NCI-H2029 treated with DMSO at 0.1 percent for 48 hours (cell line): Measurements from ENCODE around the gene CCDC192.

ENCODE experiments used
- DNase-seq: peaks from one replicate; lab custom pipeline; 2025; lab: John Stamatoyannopoulos, UW

Gene CCDC192

DNA sequence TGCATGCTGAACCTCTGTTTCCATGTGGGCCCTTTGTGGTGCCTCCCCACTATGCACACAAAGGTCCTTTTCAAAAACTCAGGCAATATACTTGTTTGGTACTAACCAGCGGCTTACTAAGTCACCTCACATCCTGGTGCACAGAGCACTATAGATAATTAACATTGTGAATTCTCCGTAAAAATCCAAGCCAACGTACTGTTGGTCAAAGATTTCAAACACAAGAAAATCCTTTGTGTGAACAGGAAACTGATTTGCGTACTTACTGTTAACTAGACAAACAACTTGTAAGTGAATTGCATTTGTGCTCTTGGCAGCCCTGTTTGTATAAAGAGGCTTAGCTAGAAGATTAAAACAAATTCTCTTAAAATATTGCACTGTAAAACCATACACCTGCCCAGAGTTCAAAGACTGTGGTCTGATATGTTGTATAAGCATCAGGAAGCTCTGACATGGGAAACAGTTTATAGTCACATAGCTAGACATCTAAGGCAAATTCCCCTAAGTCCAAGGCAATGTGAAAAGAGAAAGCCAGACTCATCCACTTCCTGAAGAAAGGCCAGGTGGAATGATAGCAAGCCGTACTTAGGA is 255.3 kb downstream of the CCDC192 start:
- peak; percentile 59 for DNase-seq

DNA sequence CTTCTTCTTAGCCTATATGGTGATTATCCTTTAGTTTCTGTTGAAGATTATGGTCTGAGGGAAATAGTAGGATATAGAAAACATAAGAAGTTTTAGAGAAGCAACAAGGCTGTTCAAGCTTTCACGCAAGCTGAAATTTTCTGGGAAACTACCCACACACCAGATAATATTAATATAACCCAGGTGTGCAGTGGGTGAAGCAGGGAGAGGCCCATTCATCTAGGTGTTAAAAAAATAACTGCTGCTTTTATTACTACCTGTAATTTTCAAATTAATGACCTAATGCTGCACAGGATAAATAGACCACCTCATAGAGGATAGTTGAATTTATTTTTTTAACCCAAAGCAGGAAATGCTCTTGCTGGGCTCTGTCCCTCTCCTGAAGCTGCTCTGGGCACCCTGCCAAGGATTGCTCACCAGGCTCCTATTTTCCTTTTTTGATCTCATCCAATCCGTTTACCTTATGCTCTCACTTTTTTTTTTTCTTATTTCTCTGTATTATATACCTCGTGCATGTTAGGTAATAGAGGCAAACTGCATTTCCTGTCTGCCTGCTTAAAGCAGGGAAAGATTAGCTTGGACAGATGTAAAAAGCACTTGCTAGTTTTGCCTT is 256.1 kb downstream of the CCDC192 start:
- DNase-seq, result peak; percentile 77

DNA sequence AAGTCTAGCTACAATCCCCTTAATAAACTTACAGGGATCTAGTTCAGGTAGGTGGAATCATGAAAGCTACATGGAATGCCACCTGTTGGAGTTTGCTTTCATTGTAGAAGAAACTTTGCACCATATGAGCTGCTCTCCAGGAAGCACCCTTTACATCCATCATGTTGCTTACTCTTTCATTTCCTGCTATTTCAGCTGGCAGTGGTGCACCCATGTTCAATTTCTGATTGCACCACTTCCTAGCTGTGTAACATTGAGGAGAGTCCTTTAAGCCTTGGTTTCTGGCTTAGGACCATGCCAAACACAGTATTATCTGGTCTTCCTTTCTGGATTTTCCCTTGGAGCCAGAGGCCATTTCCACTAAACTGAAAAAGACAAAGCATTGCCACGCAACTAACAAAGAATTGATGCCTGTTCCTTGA is 257.1 kb downstream of the CCDC192 start:
- no peak for DNase-seq

DNA sequence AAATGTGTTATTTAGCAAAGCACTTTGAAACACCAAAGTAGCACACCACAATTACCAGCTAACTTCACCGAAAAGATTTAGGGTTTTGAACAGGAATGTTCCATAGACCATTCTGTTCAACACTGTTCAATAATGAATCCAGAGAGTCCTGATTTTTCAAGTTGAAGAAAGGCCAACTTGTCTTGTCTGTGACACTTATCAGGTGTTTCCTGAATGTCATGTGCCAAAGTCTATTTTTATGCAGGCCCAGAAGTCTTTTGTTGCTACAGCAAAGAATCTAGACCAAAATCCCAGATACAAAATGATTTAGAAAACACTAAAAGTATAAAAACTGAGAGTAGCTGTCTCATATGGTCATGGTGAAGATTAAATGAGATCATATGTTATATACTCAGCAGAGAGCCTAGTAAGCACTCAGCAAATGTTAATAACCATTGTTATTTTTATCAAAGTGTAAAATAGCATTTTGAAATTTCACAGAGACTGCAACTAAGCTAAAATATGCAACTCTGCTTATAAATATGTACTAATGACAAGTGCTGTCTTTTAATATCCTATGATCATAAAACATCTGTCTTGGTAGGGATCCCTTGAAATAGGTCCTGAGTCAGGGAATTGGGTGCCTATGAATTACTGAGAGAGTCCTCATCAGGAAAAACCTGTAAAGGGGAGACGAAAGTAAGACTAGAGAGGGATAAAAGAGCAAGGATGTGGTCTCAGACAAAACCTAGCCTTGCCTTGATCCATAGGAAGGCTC is 258.0 kb downstream of the CCDC192 start:
- no peak for DNase-seq

DNA sequence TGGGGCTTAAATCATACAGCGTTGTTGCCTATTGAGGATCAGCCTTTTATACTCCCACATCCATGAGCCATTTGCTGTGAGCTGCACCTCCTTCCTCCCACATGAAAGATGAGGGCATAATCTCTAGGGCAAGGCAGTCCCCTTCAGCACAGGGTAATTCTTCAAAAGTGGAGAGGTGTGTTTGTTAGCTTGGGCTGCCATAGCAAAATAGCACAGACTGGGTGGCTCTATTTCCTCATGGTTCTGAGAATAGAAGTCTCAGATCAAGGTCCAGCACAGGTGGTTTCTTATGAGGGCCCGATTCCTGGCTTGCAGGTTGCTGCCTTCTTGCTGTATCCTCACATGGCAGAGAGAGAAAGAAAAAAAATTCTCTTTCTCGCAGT is 258.6 kb downstream of the CCDC192 start:
- DNase-seq, result no peak

DNA sequence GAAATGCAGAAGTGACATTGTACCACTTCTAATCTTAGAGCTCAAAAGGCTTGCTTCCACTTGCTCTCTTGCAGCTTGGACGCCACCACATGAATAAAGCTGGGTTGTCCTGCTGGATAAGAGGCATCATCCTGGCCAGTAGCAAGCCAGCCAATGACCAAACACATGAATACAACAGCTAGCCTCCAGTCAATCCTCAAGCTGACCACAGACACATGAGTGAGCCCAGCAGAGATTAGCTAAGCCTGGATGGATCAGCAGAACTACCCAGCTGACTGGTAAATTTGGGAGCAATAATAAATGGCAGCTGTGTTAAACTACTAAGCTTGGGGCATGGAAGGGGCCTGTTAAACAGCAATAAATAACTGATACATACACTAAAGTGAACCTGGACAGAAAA is 259.3 kb downstream of the CCDC192 start:
- DNase-seq, result no peak

DNA sequence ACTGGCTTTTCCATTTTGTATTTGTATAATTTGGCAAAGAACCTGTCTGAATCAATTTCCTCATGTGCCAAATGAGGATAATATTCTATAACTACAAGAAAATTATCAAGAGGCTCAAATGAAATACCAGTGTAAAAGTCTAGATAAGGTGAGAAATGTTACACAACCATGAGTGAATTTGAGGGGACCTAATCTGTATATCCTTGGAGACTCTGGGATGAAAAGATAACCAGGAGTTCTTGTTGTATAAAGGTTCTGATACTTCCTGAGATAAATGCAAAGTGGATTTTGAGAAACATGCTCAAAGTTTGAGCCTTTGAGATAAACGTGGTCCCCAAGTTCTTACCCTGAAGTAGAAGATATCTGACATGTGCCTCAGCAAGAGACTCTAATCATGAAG is 260.0 kb downstream of the CCDC192 start:
- no peak for DNase-seq

DNA sequence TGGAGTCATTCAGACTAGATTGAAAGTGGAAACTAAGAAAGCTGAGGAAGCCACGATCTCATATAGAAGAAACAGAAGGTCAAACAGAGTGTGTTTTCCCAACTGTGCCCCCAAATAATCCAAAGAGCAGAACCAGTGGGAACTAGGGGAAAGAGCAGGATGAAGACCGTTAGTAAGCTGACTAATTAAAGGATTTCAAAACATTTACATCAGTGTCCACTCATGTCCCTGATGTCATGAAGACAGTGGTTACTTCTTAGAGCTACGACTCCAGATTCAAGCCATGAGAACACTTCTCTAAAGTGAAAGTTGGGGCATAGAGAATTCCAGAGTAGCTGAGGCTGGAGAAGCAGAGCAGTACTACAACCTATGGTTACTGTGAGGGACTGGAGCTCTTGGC is 260.7 kb downstream of the CCDC192 start:
- no peak for DNase-seq

DNA sequence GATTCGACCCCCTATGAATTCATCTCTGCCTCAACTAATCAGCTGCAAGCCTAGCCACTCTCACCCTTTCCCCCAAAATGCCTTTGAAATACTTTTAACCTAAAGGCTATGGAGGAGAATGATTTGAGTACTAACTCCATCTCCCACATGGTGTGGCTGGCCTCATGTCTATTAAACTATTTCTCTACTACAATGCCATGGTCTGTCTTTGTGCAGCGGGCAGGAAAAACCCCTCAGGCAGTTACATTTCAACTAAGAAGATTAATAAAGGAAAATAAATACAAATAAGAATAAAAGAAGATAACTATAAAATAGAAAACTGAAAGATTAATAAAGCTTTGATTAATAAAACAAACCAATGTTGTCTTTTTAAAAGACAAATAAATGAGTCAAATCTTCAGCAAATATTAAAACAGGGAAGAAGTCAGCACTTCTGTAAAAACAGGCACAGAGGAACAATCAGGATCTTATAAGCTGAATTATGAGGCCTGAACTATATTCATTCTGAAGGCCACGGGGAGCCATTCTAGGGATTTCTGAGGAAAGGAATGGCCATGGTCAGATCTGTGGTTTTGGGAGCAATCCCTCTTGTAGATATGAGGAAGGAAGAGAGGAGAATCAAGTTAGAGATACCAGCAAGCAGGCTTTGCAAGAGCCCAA is 264.3 kb downstream of the CCDC192 start:
- DNase-seq, result no peak

DNA sequence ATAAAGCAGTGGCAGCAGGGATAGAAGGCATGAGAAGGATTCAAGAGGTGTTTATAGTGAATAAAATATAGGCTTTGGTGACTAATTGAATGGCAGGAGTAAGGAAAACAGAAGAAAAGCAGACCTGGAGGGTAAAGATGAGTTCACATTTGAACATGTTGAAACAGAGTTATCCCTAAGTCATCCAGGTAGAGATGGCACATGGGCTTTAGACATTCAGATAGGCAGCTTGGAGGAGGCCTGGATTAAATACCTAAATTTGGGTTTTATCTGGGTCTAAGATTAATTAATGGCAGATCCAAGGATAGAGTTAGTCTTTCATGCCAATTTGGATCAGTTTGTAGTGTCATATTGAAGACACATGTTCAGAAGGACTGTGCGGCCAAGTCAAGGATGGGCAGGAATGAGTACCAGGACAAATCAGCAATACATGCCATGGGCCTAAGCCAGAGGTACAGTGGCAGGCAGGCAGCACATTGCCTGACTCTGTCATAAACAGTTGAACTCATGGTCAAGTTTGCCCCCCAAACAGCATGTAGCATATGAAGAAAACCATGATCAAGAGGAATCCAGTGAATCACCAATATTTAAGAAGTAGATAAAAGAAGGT is 264.9 kb downstream of the CCDC192 start:
- DNase-seq, result no peak

DNA sequence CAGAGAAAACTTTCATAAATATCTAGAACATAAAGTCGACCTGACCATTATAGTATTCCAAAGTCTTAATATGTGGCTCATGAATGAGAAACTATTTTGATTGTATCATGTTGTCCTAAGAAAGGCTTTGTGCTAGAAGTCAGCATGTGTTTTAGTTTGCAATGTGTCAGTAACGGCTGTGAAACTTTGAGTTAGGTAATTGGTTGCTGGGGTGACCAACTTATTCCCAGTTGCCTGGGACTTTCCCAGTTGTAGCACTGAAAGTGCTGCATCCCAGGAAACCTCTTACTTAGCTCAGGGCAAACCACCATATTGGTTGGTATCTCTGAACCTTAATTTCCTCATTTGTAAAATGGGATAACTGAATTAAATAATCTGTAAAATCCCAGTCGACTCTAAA is 265.8 kb downstream of the CCDC192 start:
- no peak for DNase-seq

DNA sequence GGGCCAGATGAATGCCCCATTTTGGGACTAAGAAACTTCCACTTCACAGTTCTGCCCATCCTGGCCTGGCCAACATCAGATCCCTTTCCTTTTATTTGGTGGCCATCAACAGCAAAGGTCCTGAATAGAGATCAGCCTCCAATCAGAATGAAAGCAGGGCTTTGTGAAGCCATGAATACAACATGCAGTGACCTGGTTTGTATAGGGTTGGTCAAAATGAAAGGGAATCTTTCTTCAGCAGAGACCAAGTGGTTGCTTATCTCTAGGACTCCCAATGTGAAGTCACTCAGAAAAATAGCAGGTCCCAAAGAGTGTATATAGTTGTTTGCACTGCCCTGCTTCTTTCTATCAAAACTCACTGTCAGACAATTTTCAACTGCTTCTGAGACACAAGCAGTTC is 266.5 kb downstream of the CCDC192 start:
- no peak for DNase-seq

DNA sequence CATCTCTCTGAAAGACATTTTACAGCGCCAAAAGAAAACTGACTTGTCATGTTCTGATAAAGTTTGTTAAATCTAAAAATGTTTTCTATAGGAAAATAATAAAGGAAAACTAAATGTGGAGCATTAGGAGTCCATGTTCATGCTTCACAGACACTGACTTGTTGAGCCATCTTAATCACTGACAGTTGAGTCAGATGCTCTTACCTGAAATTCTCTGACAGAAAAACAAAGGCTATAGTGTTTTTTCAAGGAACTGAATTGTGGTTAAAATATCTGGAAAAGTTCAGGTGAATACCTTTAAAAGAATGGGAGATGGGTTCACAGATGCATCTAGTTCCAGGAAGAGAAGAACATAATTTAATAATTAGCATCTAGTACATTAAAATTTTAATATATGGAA is 266.9 kb downstream of the CCDC192 start:
- no peak for DNase-seq

DNA sequence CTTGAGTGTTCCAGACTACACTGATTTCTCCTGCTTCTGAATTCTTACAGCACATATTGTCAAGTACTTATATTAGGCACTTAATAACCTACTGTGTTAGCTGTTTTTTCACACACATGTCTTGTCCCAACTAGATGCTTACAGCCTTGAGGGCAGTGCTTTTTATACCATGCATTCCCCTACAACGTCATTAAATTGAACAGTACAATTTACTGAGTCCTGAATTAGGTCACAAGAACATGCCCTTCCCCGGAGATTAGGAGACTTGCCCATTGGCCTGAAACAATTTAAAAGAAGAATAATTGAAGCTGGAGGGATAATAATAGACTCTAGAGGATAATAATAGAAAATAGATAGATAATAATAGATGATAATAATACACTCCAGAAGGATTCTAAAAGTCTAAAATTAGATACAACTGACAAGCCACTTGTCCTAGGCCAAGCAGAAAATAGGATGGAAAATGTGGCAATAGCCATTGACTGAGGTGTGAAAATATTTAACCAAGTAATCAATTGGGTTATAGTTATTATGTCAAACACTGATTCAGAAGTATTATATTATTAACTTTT is 267.7 kb downstream of the CCDC192 start:
- DNase-seq, result no peak

DNA sequence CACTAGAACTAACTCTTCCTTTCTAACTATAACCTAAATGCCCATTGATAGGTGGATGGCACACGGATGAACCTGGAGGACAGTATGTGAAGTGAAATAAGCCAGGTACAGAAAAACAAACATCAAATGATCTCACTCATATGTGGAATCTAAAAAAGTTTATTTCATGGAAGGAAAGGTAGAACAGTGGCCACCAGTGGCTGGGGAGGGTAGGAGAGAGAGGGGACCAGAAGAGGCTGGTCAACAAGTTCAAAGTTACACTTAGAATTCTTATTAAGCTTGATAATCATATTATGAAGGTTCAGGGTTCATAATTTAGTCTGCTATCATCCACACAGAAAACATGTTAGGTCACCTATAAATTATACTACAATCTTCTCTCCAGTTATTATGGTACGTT is 272.8 kb downstream of the CCDC192 start:
- DNase-seq, result no peak

DNA sequence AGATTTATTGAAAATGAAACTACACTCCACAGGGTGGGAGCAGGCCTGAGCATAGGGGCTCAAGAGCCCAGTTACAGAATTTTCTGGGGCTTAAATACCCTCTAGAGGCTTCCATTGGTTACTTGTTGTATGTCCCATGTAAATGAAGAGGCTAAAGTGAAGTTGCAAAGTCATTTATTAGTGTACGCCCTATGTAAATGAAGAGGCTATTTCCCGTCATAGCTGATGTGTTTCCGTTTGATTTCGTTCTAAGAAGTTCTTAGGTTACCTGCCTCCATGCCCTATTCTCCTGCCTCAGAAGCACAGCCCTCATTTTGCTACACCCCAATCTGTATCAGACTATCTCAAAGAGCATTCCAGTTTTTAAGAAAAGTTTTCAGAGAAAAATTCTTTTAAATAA is 273.3 kb downstream of the CCDC192 start:
- DNase-seq, result no peak

DNA sequence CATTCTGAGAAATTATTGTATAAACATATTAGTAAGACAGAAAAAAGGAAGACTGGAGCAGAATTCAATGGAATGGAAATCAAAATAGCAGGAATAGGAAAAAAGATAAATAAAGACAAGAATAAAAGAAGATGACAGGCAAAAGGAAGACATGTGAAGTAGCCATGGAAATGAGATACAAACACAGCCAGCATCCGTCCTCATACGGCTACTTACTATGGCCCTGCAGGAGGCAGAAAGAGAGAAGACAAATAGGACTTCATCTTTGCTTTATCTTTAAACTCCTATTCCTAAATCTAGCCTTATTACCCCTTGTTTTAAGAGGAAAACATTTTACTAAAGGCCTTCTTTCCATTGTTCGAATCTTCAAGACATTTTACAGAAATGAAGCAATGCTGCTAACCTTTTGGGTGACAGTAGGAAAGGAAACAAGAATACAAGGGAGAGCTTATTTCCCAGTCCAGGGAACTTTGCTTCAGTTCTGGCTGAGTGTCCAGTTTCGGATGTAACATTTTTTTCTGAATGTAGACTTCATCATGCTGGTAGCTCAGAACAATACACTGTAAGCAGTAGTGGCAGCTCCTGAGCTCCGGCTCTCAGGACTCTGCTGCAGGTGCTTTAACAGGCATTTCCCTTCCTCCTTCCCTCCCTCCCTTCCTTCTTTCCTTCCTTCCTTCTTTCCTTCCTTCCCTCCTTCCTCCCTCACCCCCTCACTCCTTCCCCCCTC is 274.0 kb downstream of the CCDC192 start:
- no peak for DNase-seq

DNA sequence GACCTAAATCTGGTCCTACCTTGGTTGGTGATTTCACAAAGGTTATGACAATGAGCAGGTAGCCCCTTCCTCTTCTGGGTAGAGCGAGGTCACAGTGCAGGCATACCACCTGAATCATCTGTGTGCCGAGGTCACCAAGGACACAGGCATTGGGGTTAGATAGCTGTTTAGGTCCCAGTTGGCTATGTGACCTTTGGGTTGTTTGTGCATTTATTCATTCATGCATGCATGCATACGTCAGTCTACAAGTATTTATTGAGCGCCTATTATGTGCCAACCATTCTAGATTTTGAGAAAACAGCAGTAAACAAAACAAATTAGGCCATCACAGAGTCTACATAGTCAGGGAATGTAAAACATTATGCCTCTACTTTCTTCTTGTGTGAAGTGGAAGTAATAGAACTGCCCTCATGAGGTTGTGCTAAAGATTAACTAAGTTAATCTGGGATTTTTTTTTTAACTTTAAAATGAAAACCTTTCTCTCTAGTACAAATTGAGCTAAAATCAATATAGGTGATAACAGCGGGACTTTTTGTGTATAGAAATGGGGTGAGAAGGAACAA is 275.6 kb downstream of the CCDC192 start:
- DNase-seq, result no peak

DNA sequence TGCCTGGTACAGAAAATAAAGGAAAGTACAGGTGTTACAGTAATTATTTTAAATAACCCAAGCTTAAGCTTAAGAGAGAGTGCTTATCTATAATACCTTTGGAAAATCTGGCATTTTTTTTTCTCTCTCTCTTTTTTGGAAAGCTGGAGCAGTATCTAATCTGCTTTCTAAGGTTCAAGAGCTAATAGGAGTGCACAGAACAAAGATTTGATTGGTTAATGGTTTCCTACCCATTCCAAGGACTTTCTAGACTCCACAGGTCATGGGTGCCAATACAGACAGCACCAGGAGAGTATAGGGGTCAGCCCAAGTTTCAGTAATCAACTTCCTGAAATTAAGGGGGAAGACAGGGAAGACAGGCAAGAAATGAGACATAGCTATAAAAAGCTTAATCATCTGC is 276.3 kb downstream of the CCDC192 start:
- no peak for DNase-seq

DNA sequence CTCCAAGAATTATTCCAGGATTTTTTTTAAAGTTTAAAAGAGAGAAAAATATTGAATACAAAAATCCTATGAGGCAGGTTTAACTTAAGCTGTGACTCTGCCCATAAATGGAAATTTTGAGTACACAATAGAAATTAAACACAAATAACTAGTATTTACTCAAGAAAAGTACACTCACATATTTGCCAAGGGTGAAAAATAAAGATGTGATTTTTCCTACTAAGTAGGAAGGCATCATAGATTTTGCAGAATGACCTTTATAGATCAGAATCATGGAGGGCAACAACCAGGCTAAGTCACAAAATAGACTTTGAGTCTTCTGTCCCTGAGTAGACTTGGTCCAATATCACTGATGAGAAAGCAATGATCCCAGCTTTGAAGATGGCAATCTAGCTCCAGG is 277.7 kb downstream of the CCDC192 start:
- DNase-seq, result no peak

DNA sequence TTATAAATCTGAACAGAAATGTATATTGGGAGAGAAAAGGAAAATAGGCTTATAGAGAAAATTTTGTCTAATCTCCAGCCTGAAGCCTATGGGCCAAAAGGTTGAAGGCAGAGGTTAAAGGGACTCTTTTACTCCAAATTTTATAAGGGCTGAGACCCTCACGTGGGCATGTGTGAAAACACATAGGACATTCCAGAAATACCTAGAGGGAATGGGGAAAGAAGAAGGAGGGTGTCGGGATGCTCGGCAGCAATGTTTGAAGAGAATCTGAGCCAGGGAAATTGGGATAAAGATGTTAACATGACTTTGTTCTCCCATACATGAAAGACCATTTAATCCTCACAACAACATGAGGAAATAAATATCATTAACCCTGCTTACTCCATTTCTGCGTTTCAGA is 278.3 kb downstream of the CCDC192 start:
- no peak for DNase-seq
